GM12892 (cell line): ENCODE results near the gene DRC1.

Experiments
- DNase-seq: peaks from one replicate; pipeline ENCODE4 v3.0.0; 2011; ENCODE audit not compliant: insufficient read length
- FAIRE-seq: peaks from 2 replicates; lab custom pipeline; 2011; peaks lifted over from hg19 to GRCh38; lab: Jason Lieb, UNC
- POLR2A ChIP-seq: IDR thresholded peaks from 2 replicates; pipeline ENCODE4 v1.6.1; 2011; ENCODE audit warnings: low read depth, low read length, control low read depth
- POLR2AphosphoS5 ChIP-seq: IDR thresholded peaks from 2 replicates; pipeline ENCODE4 v1.6.1; 2011; ENCODE audit warnings: low read depth, low read length, control low read depth
- TAF1 ChIP-seq: IDR thresholded peaks from 2 replicates; pipeline ENCODE4 v1.6.1; 2011; ENCODE audit warnings: low read depth, mild to moderate bottlenecking, control low read depth, low read length, borderline replicate concordance

DRC1 gene

GRCh38 chr2:26409785-26410184 is 8.1 kb downstream of the DRC1 start:
- DNase-seq (no peak), FAIRE-seq (no peak)
- no peak for TF ChIP-seq POLR2AphosphoS5
- no peak for TF ChIP-seq POLR2A
- no peak for TF ChIP-seq TAF1

- DNase-seq: no peak
- no peak for FAIRE-seq
- TF ChIP-seq POLR2AphosphoS5: no peak
- TF ChIP-seq TAF1: no peak
- TF ChIP-seq POLR2A: no peak
These were observed 9.1 kb downstream of the DRC1 start for GRCh38 chr2:26410764-26411243.

- FAIRE-seq (no peak), DNase-seq (no peak)
These were observed 9.7 kb downstream of the DRC1 start for GRCh38 chr2:26411419-26411818.

GRCh38 chr2:26412091-26412673 is 10.5 kb downstream of the DRC1 start:
- DNase-seq (no peak), FAIRE-seq (peak; percentile 84)
- peak; percentile 49; the same call in 1 of the 2 replicates for TF ChIP-seq TAF1
- 0 out of 2 replicates have a peak, but pooled peaks have one; percentile 23 for TF ChIP-seq POLR2AphosphoS5
- TF ChIP-seq POLR2A: no peak

More at GRCh38 chr2:26411419-26411818, 9.7 kb downstream of the DRC1 start:
- TF ChIP-seq TAF1 (no peak), POLR2AphosphoS5 (no peak), POLR2A (no peak)

GRCh38 chr2:26414311-26414710 is 12.6 kb downstream of the DRC1 start:
- FAIRE-seq (peak; percentile 17), DNase-seq (no peak)
- TF ChIP-seq TAF1 (no peak), POLR2AphosphoS5 (no peak), POLR2A (no peak)

GRCh38 chr2:26421961-26422360 is 20.2 kb downstream of the DRC1 start:
- DNase-seq (no peak), FAIRE-seq (no peak)
- TF ChIP-seq TAF1 (no peak), POLR2AphosphoS5 (no peak), POLR2A (no peak)

- FAIRE-seq: no peak
- DNase-seq: no peak
- no peak for TF ChIP-seq POLR2A
- TF ChIP-seq TAF1: no peak
- TF ChIP-seq POLR2AphosphoS5: no peak
These were observed 21.4 kb downstream of the DRC1 start for GRCh38 chr2:26422947-26423629.

GRCh38 chr2:26423750-26424149 is 22.0 kb downstream of the DRC1 start:
- FAIRE-seq (no peak), DNase-seq (no peak)
- TF ChIP-seq POLR2AphosphoS5 (no peak), POLR2A (no peak), TAF1 (no peak)

- FAIRE-seq (no peak), DNase-seq (no peak)
- no peak for TF ChIP-seq TAF1
- TF ChIP-seq POLR2AphosphoS5: no peak
- TF ChIP-seq POLR2A: no peak
These were observed 22.5 kb downstream of the DRC1 start for GRCh38 chr2:26424221-26424620.

GRCh38 chr2:26428846-26429245 is 27.1 kb downstream of the DRC1 start:
- no peak for TF ChIP-seq POLR2A
- TF ChIP-seq TAF1: no peak
- no peak for TF ChIP-seq POLR2AphosphoS5
- FAIRE-seq (no peak), DNase-seq (no peak)

- no peak for FAIRE-seq
- DNase-seq: no peak
- TF ChIP-seq POLR2A (no peak), POLR2AphosphoS5 (no peak), TAF1 (no peak)
These were observed 28.3 kb downstream of the DRC1 start for GRCh38 chr2:26429779-26430578.
